B cell (primary cell): ENCODE data around the gene IGF1R.

ENCODE experiments used
- EZH2 ChIP-seq: IDR thresholded peaks from 2 replicates; pipeline ENCODE4 v1.6.1; 2012; ENCODE audit warnings: borderline replicate concordance, low read depth, mild to moderate bottlenecking, moderate library complexity, low read length; ENCODE audit not compliant: insufficient read depth, poor library complexity, severe bottlenecking
- TF ChIP-seq, protein P1 (sequence below): fragments of 200-600 bp; IDR thresholded peaks from one replicate; pipeline ENCODE4 v1.8.0; 2022; ENCODE audit warnings: antibody characterized with exemption, mild to moderate bottlenecking

DNA sequence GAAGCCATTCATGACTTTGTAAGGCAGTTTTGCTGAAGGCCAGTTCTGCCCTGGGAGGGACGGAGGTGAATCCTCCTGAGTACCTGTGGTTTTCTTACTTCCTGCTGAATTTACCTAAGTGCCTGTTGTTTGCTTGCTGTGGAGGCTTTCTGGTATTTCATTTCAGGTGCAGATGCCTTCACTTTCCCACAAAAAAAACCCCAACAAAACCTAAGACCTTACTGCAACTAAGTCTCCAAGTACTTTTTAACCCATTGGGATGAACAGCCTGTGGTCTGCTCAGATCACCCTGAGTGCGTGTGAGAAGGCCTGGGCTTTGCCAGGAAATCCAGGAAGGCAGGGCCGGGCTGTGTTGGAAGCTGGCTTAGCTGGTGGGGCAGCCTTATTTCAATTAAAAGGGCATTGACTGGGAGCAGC lies 65.3 kb downstream of the IGF1R start:
- TF ChIP-seq, protein P1, sequence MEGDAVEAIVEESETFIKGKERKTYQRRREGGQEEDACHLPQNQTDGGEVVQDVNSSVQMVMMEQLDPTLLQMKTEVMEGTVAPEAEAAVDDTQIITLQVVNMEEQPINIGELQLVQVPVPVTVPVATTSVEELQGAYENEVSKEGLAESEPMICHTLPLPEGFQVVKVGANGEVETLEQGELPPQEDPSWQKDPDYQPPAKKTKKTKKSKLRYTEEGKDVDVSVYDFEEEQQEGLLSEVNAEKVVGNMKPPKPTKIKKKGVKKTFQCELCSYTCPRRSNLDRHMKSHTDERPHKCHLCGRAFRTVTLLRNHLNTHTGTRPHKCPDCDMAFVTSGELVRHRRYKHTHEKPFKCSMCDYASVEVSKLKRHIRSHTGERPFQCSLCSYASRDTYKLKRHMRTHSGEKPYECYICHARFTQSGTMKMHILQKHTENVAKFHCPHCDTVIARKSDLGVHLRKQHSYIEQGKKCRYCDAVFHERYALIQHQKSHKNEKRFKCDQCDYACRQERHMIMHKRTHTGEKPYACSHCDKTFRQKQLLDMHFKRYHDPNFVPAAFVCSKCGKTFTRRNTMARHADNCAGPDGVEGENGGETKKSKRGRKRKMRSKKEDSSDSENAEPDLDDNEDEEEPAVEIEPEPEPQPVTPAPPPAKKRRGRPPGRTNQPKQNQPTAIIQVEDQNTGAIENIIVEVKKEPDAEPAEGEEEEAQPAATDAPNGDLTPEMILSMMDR = no peak
- TF ChIP-seq EZH2 = no peak
